ENCODE measurements around the gene C19orf18.

Gene C19orf18

GRCh38 chr19:58000677-58001076 is 26.3 kb upstream of the C19orf18 start:
- Histone ChIP-seq H3K36me3 (replicated peaks; ENCODE audit: insufficient read depth, low read length) (no peaks in the 10 kb centered on the region), H3K4me2 (ENCODE audit: low read depth, low read length) (no peak overlapping the region), H3K9ac (ENCODE audit: low read length) (no peak overlapping the region), H3F3A (ENCODE audit: insufficient read depth, low read length) (no peaks in the 10 kb centered on the region), H4K20me1 (ENCODE audit: insufficient read depth, low read length) (no peaks in the 10 kb centered on the region), H3K27ac (ENCODE audit: low read length) (no peak overlapping the region), H2AFZ (ENCODE audit: low read length) (no peak overlapping the region), H3K4me1 (ENCODE audit: low read length) (no peaks in the 10 kb centered on the region), H3K79me2 (ENCODE audit: low read length) (no peaks in the 10 kb centered on the region), H3K9me3 (replicated peaks; ENCODE audit: insufficient read depth, low read length) (no peaks in the 10 kb centered on the region), H3K27me3 (replicated peaks; ENCODE audit: insufficient read depth, low read length) (no peaks in the 10 kb centered on the region), H3K9me2 (replicated peaks; ENCODE audit: insufficient read depth, low read length) (no peaks in the 10 kb centered on the region), H3K4me3 (ENCODE audit: low read length) (no peak overlapping the region)
- no peak for DNase-seq
- TF ChIP-seq EZH2 (optimal IDR thresholded peaks at IDR 0.05; ENCODE audit: low read depth, low read length), result no peak
- TF ChIP-seq, protein P1, sequence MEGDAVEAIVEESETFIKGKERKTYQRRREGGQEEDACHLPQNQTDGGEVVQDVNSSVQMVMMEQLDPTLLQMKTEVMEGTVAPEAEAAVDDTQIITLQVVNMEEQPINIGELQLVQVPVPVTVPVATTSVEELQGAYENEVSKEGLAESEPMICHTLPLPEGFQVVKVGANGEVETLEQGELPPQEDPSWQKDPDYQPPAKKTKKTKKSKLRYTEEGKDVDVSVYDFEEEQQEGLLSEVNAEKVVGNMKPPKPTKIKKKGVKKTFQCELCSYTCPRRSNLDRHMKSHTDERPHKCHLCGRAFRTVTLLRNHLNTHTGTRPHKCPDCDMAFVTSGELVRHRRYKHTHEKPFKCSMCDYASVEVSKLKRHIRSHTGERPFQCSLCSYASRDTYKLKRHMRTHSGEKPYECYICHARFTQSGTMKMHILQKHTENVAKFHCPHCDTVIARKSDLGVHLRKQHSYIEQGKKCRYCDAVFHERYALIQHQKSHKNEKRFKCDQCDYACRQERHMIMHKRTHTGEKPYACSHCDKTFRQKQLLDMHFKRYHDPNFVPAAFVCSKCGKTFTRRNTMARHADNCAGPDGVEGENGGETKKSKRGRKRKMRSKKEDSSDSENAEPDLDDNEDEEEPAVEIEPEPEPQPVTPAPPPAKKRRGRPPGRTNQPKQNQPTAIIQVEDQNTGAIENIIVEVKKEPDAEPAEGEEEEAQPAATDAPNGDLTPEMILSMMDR (IDR thresholded peaks at IDR 0.05; ENCODE audit: low read length), result no peak
- TF ChIP-seq EZH2phosphoT487 (IDR thresholded peaks at IDR 0.05; ENCODE audit: low read length), result no peak

GRCh38 chr19:57992841-57993240 is 18.5 kb upstream of the C19orf18 start:
- no peak overlapping the region for H3K4me2 ChIP-seq (ENCODE audit: low read depth, low read length)
- H3K9me3 ChIP-seq (replicated peaks; ENCODE audit: insufficient read depth, low read length), result no peaks in the 10 kb centered on the region
- no peaks in the 10 kb centered on the region for H3K79me2 ChIP-seq (ENCODE audit: low read length)
- TF ChIP-seq EZH2phosphoT487 (IDR thresholded peaks at IDR 0.05; ENCODE audit: low read length) (no peak), EZH2 (optimal IDR thresholded peaks at IDR 0.05; ENCODE audit: low read depth, low read length) (no peak)
- TF ChIP-seq, protein P1 (IDR thresholded peaks at IDR 0.05; ENCODE audit: low read length), result no peak
- no peaks in the 10 kb centered on the region for H3K27me3 ChIP-seq (replicated peaks; ENCODE audit: insufficient read depth, low read length)
- H3K4me3 ChIP-seq (ENCODE audit: low read length), result no peak overlapping the region
- DNase-seq, result no peak
- H4K20me1 ChIP-seq (ENCODE audit: insufficient read depth, low read length), result no peaks in the 10 kb centered on the region
- no peak overlapping the region for H2AFZ ChIP-seq (ENCODE audit: low read length)
- H3K4me1 ChIP-seq (ENCODE audit: low read length), result no peaks in the 10 kb centered on the region
- H3K9ac ChIP-seq (ENCODE audit: low read length), result no peak overlapping the region
- H3K9me2 ChIP-seq (replicated peaks; ENCODE audit: insufficient read depth, low read length), result no peaks in the 10 kb centered on the region
- no peaks in the 10 kb centered on the region for H3K36me3 ChIP-seq (replicated peaks; ENCODE audit: insufficient read depth, low read length)
- H3F3A ChIP-seq (ENCODE audit: insufficient read depth, low read length), result no peaks in the 10 kb centered on the region
- H3K27ac ChIP-seq (ENCODE audit: low read length), result no peak overlapping the region

DNA sequence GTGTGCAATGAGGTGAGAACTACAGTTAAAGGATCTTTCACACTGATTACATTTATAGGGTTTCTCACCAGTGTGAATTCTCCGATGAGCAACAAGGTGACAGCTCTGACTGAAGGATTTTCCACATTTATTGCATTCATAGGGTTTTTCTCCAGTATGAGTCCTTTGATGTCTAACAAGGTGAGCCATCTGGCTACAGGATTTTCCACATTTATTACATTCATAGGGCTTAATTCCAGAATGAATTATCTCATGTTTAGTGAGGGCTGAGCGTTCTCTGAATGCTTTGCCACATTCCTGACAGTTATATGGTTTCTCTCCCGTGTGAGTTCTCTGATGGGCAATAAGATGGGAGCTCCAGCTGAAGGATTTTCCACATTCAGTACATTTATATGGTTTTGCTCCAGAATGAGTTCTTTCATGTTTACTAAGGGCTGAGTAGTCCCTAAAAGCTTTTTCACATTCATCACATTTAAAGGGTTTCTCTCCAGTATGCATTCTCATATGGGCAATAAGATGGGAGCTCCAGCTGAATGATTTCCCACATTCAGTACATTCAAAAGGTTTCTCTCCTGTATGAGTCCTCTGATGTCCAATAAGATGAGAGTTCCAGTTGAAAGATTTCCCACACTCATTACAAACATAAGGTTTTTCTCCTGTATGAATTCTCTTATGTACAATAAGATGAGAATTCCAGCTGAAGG is 4.4 kb upstream of the C19orf18 start:
- Histone ChIP-seq H3K36me3 (replicated peaks; ENCODE audit: insufficient read depth, low read length) (no peaks in the 10 kb centered on the region), H3K79me2 (ENCODE audit: low read length) (no peaks in the 10 kb centered on the region), H3K4me1 (ENCODE audit: low read length) (no peaks in the 10 kb centered on the region), H3K9me3 (replicated peaks; ENCODE audit: insufficient read depth, low read length) (no peaks in the 10 kb centered on the region), H3K4me3 (ENCODE audit: low read length) (no peak overlapping the region), H3K9ac (ENCODE audit: low read length) (no peak overlapping the region), H4K20me1 (ENCODE audit: insufficient read depth, low read length) (no peaks in the 10 kb centered on the region), H3F3A (ENCODE audit: insufficient read depth, low read length) (no peaks in the 10 kb centered on the region), H2AFZ (ENCODE audit: low read length) (no peak overlapping the region), H3K9me2 (replicated peaks; ENCODE audit: insufficient read depth, low read length) (no peaks in the 10 kb centered on the region), H3K27me3 (replicated peaks; ENCODE audit: insufficient read depth, low read length) (no peaks in the 10 kb centered on the region), H3K27ac (ENCODE audit: low read length) (no peak overlapping the region), H3K4me2 (ENCODE audit: low read depth, low read length) (no peak overlapping the region)
- no peak for DNase-seq
- TF ChIP-seq EZH2 (optimal IDR thresholded peaks at IDR 0.05; ENCODE audit: low read depth, low read length) (no peak), EZH2phosphoT487 (IDR thresholded peaks at IDR 0.05; ENCODE audit: low read length) (no peak)
- TF ChIP-seq, protein P1 (IDR thresholded peaks at IDR 0.05; ENCODE audit: low read length), result no peak
